HepG2 (cell line): ENCODE results near the gene SECTM1. TPM values are rescaled to one million over a fixed set of nuclear protein-coding genes. Genes with fewer than 3 reads are reported as not detected.
A peak's percentile ranks its signal among the peaks of the same experiment; 100 is the strongest.

Experiments used
- ELF1 ChIP-seq: sonication (generic); formaldehyde crosslinking; IDR thresholded peaks from 2 replicates; pipeline ENCODE4 v1.4.0; 2020; ENCODE audit warnings: missing genetic modification reagents
- HDAC2 ChIP-seq: sonication (generic); formaldehyde crosslinking; IDR thresholded peaks from 2 replicates; pipeline ENCODE4 v1.4.0; 2020; ENCODE audit warnings: missing genetic modification reagents
- JUNB ChIP-seq: sonication (generic); formaldehyde crosslinking; IDR thresholded peaks from 2 replicates; pipeline ENCODE4 v1.8.0; 2022; ENCODE audit warnings: missing genetic modification reagents, mild to moderate bottlenecking, borderline replicate concordance
- KDM5B ChIP-seq: sonication (generic); formaldehyde crosslinking; IDR thresholded peaks from 2 replicates; pipeline ENCODE4 v1.4.0; 2020; ENCODE audit warnings: missing genetic modification reagents, mild to moderate bottlenecking, borderline replicate concordance
- MEF2D ChIP-seq: sonication (generic); formaldehyde crosslinking; IDR thresholded peaks from 2 replicates; pipeline ENCODE4 v1.5.1; 2020; ENCODE audit warnings: mild to moderate bottlenecking, missing genetic modification reagents
- MTERF4 ChIP-seq: sonication (generic); formaldehyde crosslinking; IDR thresholded peaks from 2 replicates; pipeline ENCODE4 v1.8.0; 2023; ENCODE audit warnings: mild to moderate bottlenecking, missing genetic modification reagents
- NONO ChIP-seq, 2 experiments: fragments of 450-650 bp in 1 of 2; sonication (generic) in 1 of 2; formaldehyde crosslinking in 1 of 2; IDR thresholded peaks in 1 of 2; conservative IDR thresholded peaks in 1 of 2; 2 replicates each; pipeline versions ENCODE4 v1.6.1 to v1.8.0; 2017 to 2022; ENCODE audit warnings: mild to moderate bottlenecking in 1 of 2, missing genetic modification reagents in 1 of 2, moderate library complexity in 1 of 2
- TARDBP ChIP-seq: sonication (generic); formaldehyde crosslinking; IDR thresholded peaks from 2 replicates; pipeline ENCODE4 v1.8.0; 2022; ENCODE audit warnings: mild to moderate bottlenecking, missing genetic modification reagents
- ZNF235 ChIP-seq: sonication (generic); formaldehyde crosslinking; IDR thresholded peaks from 2 replicates; pipeline ENCODE4 v1.8.1; 2023; ENCODE audit warnings: mild to moderate bottlenecking, missing genetic modification reagents, borderline replicate concordance
- ZNF430 ChIP-seq: sonication (generic); formaldehyde crosslinking; IDR thresholded peaks from 2 replicates; pipeline ENCODE4 v1.9.0; 2021; ENCODE audit warnings: mild to moderate bottlenecking, missing genetic modification reagents
- ZNF598 ChIP-seq: sonication (generic); formaldehyde crosslinking; IDR thresholded peaks from 2 replicates; pipeline ENCODE4 v1.5.1; 2020; ENCODE audit warnings: mild to moderate bottlenecking, missing genetic modification reagents, borderline replicate concordance
- ZNF781 ChIP-seq: sonication (generic); formaldehyde crosslinking; IDR thresholded peaks from 2 replicates; pipeline ENCODE4 v1.5.1; 2020; ENCODE audit warnings: borderline replicate concordance, mild to moderate bottlenecking, missing genetic modification reagents; ENCODE audit errors: not compliant biosample characterization
- polyA plus RNA-seq, 8 experiments: library from polyadenylated mRNA; depleted of rRNA in 3 of 8; stranded (reverse) in 7 of 8; unstranded in 1 of 8; fragments of >200 nt; fragmentation: Illumina TruSeq in 4 of 8; extraction: Trizol in 4 of 8; gene quantifications; 2 replicates each; pipeline versions ENCODE4 v1.2.1 to v1.2.3, GENCODE V29; 2011 to 2016; ENCODE audit warnings: low read depth in 4 of 8, missing spikeins in 1 of 8, mixed read lengths in 1 of 8; ENCODE audit not compliant: insufficient read depth in 1 of 8
- total RNA-seq, 5 experiments: library from RNA; depleted of rRNA; stranded (reverse); fragments of >200 nt; fragmentation: Illumina TruSeq; extraction: Trizol; gene quantifications; 2 replicates each; pipeline ENCODE4 v1.2.3, GENCODE V29; 2016; ENCODE audit warnings: low read depth in 1 of 5
- TF ChIP-seq, protein P1 (sequence below): sonication (generic); formaldehyde crosslinking; IDR thresholded peaks from 2 replicates; pipeline ENCODE4 v1.5.0; 2020; ENCODE audit warnings: mild to moderate bottlenecking, missing genetic modification reagents, borderline replicate concordance
- TF ChIP-seq, protein P2 (sequence below): sonication (generic); formaldehyde crosslinking; IDR thresholded peaks from 2 replicates; pipeline ENCODE4 v1.4.0; 2020; ENCODE audit warnings: missing genetic modification reagents
- TF ChIP-seq, protein P3 (sequence below): sonication (generic); formaldehyde crosslinking; IDR thresholded peaks from 2 replicates; pipeline ENCODE4 v1.4.0; 2020; ENCODE audit warnings: mild to moderate bottlenecking, missing genetic modification reagents
- TF ChIP-seq, protein P4 (sequence below): sonication (generic); formaldehyde crosslinking; IDR thresholded peaks from 2 replicates; pipeline ENCODE4 v1.4.0; 2020; ENCODE audit warnings: missing genetic modification reagents, borderline replicate concordance

SECTM1 gene
- total and polyA plus RNA-seq, 2 of the 13 experiments (the other 11 are each of a cell fraction or from before 2014, with no cell fraction given) = 3.5 to 5.3 TPM

DNA sequence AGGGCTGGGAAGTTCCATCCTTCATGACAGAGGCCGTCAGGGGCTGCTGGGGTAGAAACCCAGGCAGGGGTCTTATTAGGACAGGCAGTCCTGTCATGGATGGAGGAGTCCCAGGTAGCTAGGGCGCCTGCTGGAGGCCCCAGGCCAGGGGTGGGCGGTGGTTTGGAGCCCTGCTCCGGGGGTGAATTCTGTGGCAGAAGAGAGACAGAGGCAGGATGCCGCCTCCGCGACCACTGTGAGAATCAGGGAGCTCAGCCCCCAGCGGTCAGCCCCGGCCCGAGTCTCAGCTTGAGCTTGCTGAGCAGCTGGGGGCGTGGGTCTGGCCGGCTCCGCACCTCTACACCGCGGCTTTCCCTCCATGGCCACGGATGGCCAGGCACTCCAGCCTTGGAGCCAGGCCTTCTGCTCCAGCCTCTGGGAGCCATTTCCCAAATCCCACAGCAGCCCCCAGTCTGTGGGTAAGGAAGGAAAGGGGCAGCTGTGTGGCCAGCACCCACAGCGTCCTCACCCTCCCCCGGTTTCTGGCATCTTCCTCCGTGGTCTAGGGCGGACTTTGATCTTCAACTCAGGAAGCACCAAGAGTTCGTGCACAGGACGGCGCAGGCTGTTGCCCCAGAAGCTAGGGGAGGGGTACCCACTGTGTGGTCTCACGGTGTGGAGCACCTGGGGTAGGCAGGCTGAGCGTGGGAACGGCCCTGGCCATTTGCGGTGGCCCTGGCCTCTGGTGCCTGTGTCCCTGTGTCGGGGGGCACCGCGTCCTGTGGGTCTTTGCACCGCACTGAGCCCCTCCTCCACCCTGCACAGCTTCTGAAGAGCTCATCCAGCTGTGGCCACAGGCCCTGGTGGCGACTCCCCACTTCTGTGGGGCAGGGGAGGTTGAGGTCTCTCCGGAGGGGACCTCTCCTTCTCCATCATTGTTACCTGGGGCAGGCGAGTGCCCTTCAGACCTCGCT is 30.3 kb downstream of the SECTM1 start (continued):
- TF ChIP-seq, protein P1, sequence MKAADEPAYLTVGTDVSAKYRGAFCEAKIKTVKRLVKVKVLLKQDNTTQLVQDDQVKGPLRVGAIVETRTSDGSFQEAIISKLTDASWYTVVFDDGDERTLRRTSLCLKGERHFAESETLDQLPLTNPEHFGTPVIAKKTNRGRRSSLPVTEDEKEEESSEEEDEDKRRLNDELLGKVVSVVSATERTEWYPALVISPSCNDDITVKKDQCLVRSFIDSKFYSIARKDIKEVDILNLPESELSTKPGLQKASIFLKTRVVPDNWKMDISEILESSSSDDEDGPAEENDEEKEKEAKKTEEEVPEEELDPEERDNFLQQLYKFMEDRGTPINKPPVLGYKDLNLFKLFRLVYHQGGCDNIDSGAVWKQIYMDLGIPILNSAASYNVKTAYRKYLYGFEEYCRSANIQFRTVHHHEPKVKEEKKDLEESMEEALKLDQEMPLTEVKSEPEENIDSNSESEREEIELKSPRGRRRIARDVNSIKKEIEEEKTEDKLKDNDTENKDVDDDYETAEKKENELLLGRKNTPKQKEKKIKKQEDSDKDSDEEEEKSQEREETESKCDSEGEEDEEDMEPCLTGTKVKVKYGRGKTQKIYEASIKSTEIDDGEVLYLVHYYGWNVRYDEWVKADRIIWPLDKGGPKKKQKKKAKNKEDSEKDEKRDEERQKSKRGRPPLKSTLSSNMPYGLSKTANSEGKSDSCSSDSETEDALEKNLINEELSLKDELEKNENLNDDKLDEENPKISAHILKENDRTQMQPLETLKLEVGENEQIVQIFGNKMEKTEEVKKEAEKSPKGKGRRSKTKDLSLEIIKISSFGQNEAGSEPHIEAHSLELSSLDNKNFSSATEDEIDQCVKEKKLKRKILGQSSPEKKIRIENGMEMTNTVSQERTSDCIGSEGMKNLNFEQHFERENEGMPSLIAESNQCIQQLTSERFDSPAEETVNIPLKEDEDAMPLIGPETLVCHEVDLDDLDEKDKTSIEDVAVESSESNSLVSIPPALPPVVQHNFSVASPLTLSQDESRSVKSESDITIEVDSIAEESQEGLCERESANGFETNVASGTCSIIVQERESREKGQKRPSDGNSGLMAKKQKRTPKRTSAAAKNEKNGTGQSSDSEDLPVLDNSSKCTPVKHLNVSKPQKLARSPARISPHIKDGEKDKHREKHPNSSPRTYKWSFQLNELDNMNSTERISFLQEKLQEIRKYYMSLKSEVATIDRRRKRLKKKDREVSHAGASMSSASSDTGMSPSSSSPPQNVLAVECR (CRISPR knock-in tag) = peak; percentile 43; the same call in 1 of the 2 replicates
- TF ChIP-seq MTERF4 (CRISPR knock-in tag) (0 out of 2 replicates have a peak, but pooled peaks have one; percentile 59), KDM5B (peak; percentile 59; the same call in 1 of the 2 replicates), TARDBP (peak; percentile 68; the same call in 1 of the 2 replicates), HDAC2 (CRISPR knock-in tag) (peak; percentile 91), ELF1 (CRISPR knock-in tag) (peak; percentile 64), ZNF781 (peak; percentile 71), ZNF235 (CRISPR knock-in tag) (peak; percentile 72; the same call in 1 of the 2 replicates), JUNB (CRISPR knock-in tag) (no peak), ZNF598 (CRISPR knock-in tag) (0 out of 2 replicates have a peak, but pooled peaks have one; percentile 36), NONO (IDR thresholded peaks at IDR 0.05) (no peak), NONO (CRISPR knock-in tag; conservative IDR thresholded peaks at IDR 0.05) (no peak), ZNF430 (no peak), MEF2D (peak; percentile 65)
- TF ChIP-seq, protein P2, sequence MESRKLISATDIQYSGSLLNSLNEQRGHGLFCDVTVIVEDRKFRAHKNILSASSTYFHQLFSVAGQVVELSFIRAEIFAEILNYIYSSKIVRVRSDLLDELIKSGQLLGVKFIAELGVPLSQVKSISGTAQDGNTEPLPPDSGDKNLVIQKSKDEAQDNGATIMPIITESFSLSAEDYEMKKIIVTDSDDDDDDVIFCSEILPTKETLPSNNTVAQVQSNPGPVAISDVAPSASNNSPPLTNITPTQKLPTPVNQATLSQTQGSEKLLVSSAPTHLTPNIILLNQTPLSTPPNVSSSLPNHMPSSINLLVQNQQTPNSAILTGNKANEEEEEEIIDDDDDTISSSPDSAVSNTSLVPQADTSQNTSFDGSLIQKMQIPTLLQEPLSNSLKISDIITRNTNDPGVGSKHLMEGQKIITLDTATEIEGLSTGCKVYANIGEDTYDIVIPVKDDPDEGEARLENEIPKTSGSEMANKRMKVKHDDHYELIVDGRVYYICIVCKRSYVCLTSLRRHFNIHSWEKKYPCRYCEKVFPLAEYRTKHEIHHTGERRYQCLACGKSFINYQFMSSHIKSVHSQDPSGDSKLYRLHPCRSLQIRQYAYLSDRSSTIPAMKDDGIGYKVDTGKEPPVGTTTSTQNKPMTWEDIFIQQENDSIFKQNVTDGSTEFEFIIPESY (CRISPR knock-in tag) = peak; percentile 3; the same call in 1 of the 2 replicates
- TF ChIP-seq, protein P3, sequence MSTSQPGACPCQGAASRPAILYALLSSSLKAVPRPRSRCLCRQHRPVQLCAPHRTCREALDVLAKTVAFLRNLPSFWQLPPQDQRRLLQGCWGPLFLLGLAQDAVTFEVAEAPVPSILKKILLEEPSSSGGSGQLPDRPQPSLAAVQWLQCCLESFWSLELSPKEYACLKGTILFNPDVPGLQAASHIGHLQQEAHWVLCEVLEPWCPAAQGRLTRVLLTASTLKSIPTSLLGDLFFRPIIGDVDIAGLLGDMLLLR = peak; percentile 25; the same call in 1 of the 2 replicates
- TF ChIP-seq, protein P4, sequence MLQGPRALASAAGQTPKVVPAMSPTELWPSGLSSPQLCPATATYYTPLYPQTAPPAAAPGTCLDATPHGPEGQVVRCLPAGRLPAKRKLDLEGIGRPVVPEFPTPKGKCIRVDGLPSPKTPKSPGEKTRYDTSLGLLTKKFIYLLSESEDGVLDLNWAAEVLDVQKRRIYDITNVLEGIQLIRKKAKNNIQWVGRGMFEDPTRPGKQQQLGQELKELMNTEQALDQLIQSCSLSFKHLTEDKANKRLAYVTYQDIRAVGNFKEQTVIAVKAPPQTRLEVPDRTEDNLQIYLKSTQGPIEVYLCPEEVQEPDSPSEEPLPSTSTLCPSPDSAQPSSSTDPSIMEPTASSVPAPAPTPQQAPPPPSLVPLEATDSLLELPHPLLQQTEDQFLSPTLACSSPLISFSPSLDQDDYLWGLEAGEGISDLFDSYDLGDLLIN = no peak
